ENCODE measurements around the gene FREY1.
A peak's percentile ranks its signal among the peaks of the same experiment; 100 is the strongest.

FREY1 gene

DNA sequence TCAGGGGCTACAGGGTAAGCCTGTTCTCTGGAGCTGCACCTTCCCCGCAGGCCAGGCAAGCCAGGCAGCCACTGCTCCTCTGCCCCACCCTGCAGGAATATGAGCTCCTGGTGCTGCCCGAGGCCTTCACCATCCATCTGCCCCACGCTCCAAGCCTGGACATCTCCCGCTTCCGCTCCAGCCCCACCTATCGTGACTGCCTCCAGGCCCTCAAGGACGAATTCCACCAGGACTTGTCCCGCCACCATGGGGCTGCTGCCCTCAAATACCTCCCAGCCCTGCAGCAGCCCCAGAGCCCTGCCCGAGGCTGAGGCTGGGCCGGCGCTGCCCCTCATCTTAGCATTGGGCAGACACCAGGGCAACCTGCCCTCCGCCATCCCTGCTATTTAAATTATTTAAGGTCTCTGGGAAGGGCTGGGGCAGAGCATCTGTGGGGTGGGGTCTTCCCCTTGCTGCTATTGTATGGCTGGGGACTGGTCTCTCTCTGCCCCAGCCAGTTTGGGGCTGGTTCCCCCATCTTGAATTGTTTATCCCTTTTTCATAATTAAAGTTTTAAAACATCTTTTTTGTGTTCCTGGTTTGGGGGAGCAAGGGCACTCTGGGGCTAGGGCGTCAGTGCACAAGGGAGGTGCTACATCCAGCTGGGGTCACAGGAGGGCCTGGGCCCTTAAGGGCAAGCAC lies 21.6 kb upstream of the FREY1 start:
- no peak for DNase-seq (ENCODE audit: low read depth, low spot score)

DNA sequence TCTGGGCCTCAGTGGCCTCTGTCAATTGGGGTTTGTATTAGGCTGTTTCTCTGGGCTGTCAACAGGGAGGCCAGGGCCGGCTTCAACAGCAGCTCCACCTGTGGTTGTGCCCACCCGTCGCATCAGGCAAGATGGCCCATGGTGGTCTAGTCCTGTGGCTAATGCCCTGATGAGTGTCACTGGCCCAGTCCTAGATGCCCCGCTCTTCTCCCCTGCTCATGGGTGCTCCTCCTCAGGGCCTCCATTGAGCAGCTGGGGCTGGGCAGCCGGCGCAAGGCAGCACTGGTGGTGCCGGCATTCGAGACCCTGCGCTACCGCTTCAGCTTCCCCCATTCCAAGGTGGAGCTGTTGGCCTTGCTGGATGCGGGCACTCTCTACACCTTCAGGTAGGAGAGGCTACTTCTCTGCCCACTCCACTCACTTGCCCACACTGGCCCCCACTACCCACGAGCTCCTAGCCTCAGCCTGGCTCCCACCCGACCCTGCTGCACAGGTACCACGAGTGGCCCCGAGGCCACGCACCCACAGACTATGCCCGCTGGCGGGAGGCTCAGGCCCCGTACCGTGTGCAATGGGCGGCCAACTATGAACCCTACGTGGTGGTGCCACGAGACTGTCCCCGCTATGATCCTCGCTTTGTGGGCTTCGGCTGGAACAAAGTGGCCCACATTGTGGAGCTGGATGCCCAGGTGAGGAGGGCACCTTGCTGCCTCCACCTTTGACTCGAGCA lies 20.8 kb upstream of the FREY1 start:
- DNase-seq (ENCODE audit: low read depth, low spot score): no peak

- no peak for DNase-seq (ENCODE audit: low read depth, low spot score)
Measured at GRCh38 chr11:45927332-45927683, 20.2 kb upstream of the FREY1 start.

DNA sequence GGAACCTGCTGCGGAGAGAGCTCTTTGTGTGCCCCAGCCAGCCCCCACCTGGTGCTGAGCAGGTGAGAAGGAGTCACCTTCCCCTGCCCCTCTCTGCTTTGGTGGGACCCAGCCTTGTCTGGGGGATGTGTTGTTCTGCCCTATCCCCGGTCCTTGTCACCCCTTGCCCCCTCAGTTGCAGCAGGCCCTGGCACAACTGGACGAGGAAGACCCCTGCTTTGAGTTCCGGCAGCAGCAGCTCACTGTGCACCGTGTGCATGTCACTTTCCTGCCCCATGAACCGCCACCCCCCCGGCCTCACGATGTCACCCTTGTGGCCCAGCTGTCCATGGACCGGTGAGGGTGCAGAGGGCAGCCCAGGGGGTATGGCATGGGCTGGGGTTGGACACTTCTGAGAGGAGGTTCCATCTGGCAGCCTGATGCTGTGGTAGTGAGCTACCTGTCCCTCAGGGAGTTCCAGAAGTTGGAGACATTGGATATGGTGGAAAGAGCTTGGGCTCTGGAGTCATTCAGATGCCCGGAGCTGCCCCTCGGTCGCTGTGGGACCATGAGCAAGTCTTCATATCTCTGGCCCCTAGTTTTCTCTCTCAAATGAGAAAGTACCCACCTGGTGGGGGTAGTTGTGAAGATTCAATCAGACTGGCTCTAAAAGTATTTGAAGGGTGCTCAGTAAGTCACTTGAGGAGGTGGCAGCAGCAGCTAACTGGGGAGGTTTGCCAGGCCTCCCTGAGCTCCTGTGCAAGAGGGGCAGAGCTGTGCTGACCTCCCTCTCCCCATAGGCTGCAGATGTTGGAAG lies 19.7 kb upstream of the FREY1 start:
- no peak for DNase-seq (ENCODE audit: low read depth, low spot score)

- DNase-seq (ENCODE audit: low read depth, low spot score): no peak
Measured at GRCh38 chr11:45926001-45926401, 18.9 kb upstream of the FREY1 start.

GRCh38 chr11:45925550-45925949 lies 18.5 kb upstream of the FREY1 start:
- DNase-seq (ENCODE audit: low read depth, low spot score): no peak

GRCh38 chr11:45924927-45925326 lies 17.9 kb upstream of the FREY1 start:
- no peak for DNase-seq (ENCODE audit: low read depth, low spot score)

DNA sequence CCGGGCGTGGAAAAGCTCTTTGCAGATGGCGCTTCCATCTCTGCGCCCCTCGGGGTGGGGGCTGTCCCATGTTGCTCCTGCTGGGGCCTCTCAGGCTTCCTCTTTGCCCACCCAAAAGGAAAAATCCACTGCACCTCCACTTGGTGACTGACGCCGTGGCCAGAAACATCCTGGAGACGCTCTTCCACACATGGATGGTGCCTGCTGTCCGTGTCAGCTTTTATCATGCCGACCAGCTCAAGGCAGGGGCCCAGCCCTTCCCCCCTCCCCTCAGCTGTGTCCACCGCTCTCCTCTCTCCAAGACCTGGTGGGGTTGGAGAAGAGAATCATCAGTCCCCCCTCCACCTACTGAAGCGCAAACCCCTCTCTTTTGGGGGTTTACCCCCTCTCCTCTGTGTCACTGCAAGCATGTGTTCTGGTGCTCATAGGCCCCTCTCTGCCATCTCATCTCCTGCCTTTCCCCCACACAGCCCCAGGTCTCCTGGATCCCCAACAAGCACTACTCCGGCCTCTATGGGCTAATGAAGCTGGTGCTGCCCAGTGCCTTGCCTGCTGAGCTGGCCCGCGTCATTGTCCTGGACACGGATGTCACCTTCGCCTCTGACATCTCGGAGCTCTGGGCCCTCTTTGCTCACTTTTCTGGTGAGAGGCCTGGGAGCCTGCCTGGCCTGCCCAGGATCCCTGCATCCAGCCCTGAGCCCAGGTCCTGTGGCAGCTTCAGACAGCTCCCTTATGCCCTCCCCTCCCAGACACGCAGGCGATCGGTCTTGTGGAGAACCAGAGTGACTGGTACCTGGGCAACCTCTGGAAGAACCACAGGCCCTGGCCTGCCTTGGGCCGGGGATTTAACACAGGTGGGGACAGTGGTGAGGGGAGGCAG lies 17.2 kb upstream of the FREY1 start:
- no peak for DNase-seq (ENCODE audit: low read depth, low spot score)

DNA sequence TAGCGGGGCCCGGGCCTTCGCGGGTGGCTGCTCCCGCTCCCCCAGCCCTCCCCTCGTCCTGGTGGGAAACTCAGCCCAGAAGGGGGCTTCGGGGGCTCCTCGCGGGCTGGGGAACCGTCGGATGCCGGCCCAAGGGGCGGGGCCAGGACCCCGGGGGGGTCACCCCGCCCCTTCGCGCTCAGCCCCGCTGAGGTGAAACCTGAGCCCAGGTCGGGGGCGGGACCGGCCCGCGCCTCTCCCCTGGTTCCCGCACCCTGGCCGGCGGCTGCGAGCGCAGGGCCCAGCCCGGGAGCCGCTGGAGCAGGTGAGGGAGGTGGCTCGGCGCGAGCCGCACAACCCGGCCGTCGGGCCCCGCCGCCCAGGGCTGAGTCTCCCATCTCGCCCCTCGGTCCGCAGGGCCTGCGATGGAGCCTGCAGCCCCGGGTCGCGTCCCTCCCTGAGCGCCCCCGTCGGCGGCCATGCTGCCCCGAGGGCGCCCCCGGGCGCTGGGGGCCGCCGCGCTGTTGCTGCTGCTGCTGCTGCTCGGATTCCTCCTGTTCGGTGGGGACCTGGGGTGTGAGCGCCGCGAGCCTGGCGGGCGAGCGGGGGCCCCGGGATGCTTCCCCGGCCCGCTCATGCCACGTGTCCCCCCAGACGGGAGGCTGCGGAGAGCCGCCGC lies 15.5 kb upstream of the FREY1 start, which contains the start of gene LARGE2:
Gene LARGE2, plus strand, starts transcription at position 232 of the 658 bp plus-strand sequence. Its CDS starts 227 bp downstream, at position 459.
- DNase-seq (ENCODE audit: low read depth, low spot score): no peak

DNA sequence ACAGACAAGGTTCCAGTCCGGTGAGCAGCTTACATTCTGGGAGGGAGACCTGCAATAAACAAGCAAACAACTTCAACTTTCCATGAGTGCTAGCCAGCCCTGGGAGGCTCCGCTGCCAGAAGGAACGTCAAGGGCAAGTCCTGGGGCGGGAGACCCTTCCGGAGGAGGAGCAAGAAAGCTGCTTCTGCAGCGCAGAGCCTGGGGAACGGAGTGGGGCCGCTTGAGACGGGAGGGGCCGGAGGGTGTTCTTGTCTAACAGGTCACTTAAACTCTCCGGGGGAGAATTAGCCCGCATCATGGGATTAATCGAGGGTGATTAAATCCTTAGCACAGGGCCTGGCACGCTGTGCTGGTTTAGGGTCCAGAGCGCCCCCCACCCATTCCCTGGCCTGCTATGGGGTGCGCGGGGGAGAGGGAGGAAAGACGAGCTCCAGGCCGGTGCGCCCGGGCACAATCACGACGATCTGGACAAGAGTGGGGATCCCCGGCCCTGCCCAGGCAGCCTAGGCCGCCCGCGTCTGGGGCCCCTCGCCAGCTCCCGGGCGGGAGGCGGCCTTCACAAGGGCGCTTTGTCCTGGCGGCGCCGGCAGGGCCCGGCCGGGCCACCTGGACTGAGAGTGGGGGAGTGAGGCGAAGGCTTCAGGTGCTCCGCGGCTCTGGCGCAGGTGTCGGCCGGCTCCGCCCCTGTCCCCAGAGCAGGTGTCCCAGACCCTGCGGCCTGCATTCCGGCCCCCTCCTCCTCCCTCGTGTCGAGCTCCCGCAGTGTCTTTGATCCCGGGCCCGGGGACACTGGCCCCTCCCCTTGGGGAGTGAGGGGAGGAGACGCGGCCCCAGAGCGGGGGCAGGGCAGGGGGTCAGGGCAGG lies 14.7 kb upstream of the FREY1 start:
- DNase-seq (ENCODE audit: low read depth, low spot score): no peak

DNA sequence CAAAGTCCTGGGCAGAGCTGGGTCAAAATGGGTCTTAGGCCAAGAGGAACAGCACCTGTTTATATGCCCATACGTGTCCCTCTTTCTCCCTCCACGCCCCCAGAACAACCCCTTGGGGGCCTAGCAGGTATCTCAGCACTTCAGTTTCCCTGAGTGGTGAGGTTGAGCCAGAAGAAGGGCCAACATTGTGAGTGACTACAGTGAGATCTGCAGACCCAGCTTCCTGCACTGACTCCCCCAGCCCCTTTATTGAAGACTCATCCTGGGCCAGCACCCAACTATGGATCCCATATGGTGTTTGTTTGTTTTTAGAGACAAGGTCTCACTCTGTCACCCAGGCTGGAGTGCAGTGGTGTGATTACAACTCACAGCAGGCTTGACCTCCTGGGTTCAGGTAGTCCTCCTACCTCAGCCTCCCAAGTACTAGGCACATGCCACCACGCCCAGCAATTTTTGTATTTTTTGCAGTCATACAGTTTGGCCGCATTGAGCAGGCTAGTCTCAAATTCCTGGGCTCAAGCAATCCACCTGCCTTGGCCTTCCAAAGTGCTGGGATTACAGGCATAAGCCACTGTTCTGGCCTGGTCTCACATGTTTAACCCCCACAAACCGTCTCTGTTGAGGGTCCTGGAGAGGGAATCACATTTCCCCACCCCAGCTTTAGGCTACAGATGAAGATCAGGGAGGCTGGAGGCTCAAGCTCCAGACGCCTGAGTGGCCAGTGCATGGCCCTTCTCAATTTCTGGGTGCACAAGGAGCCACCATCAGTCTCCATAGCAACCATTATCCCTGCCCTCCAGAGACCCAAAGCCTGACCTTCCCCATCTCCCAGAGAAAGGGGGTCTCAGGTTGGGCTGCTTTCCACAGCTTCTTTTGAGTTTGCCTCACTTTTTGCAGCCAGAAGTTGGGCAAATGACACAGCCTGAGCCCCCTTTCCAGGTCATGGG lies 13.7 kb upstream of the FREY1 start:
- DNase-seq (ENCODE audit: low read depth, low spot score): no peak

DNA sequence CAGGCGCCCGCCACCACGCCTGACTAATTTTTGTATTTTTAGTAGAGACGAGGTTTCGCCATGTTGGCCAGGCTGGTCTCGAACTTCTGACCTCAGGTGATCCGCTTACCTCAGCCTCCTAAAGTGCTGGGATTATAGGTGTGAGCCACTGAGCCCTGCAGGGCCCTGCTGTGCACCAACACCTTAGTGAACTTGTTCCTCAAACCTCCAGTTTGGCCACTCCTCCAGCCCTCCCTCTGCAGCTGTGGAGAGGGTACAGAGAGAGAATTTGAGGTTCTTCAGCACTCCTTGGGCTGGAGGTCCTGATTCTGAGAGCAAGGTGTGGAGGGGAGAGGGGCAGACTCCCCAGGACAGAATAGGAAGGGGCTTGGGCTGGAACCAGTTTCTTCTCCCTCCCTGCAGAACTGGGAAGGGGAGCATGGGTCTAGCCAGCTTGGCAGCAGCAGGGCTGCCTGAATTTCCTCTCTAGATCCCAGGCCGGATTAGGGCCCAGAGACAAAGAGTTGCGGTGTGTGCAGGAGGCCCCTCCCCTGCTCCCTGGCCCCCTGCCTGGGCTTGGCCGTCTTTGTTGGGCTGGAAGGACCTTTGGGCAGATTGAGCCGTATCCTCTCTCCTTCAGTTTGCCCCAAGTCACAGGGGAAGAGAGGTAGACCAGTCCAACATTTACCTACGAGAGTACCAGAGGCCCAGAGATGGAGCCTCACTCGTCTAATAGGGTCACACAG lies 12.9 kb upstream of the FREY1 start:
- no peak for DNase-seq (ENCODE audit: low read depth, low spot score)

- no peak for DNase-seq (ENCODE audit: low read depth, low spot score)
Measured at GRCh38 chr11:45918962-45919675, 12.0 kb upstream of the FREY1 start.

- DNase-seq (ENCODE audit: low read depth, low spot score): peak; percentile 87
Measured at GRCh38 chr11:45918331-45918941, 11.4 kb upstream of the FREY1 start.

DNA sequence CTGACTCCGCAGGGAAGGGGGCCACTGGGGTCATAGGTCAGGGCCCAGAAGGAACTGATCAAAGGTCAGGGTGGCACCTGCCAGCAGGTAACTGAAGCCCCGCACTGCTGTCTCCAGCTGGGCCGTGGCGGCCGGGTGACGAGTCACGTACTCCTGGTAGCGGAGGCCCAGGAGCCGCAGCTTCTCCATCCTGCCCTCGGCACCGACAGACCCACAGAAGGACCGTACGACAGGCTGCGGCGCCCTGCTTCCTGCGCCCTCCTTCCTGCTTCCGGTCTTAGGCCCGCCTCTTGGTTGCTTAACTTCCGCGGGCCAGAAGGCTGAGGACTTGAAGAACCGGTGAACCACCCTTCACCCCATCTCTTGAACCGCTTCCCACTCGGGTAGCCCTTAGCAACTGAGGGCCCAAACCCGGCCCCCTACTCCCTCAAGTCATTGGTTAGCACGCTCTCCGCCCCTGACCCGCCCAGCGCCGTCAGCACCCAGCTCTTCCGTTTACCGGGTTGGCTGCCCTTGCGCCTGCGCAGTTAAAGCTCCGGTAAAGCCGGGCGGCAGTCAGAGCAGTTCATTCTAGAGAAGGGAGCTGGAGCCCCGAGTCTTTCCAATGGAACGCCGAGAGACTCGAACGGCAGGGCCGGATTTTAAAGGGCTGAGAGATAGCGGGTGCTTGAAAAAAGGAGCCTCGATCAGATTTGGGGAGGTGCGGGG lies 10.7 kb upstream of the FREY1 start, which contains the start of gene PEX16:
Gene PEX16, minus strand, starts transcription at position 255 of the 708 bp plus-strand sequence. Its CDS starts 66 bp downstream, at position 189.
- peak; percentile 100 for DNase-seq (ENCODE audit: low read depth, low spot score)

DNA sequence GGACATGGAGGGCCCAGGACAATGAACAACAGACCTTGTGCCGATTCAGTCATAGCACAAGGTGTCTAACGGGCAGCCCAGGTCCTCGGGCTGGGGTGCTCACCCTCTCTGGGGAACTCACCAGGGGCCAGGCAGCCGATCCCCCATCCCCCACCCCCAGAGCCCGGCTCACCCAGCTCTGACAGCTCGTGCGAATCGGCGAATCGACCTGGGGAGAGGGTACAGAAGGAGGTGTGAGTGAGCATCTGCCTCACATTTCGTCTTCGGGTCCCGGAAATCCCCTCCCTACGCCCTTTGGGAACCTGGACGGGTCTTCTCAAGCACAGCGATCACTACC lies 10.2 kb upstream of the FREY1 start:
- no peak for DNase-seq (ENCODE audit: low read depth, low spot score)
